Activated CD4-positive, alpha-beta memory T cell treated with anti-CD3 and anti-CD28 coated beads, Interleukin-2, amount 10 ng/mL, durations not matched to agents 7 days and 5 days (primary cell): Measurements from ENCODE around the gene UQCR11. TPM values are rescaled to one million over a fixed set of nuclear protein-coding genes. Genes with fewer than 3 reads are reported as not detected.

Experiments
- CTCF ChIA-PET: fragments of 350-600 bp; sonication (Branson Sonifier 250); formaldehyde crosslinking; loops from one replicate; lab custom pipeline; 2021; ENCODE audit warnings: antibody characterized with exemption, inconsistent platforms; lab: Charles Lee
- POLR2A ChIA-PET: fragments of 350-600 bp; sonication (Branson Sonifier 250); formaldehyde crosslinking; loops from one replicate; lab custom pipeline; 2021; ENCODE audit warnings: antibody characterized with exemption; lab: Charles Lee
- DNase-seq: peaks from one replicate; pipeline ENCODE4 v3.0.0-alpha.2; 2020
- H3K27ac Mint-ChIP-seq: one replicate; pipeline ENCODE4 v1.8.0; 2021; ENCODE audit warnings: mild to moderate bottlenecking, mixed read lengths
- H3K27me3 Mint-ChIP-seq: one replicate; pipeline ENCODE4 v1.8.0; 2021; ENCODE audit warnings: mixed read lengths
- H3K36me3 Mint-ChIP-seq: one replicate; pipeline ENCODE4 v1.8.0; 2021; ENCODE audit warnings: low read depth, mixed read lengths
- H3K4me1 Mint-ChIP-seq: one replicate; pipeline ENCODE4 v1.8.0; 2021; ENCODE audit warnings: mixed read lengths
- H3K4me3 Mint-ChIP-seq: one replicate; pipeline ENCODE4 v1.8.0; 2021; ENCODE audit warnings: mild to moderate bottlenecking, mixed read lengths
- H3K9me3 Mint-ChIP-seq: one replicate; pipeline ENCODE4 v1.8.0; 2021; ENCODE audit warnings: mixed read lengths
- total RNA-seq, 2 experiments: library from RNA; stranded (reverse); gene quantifications; one replicate each; pipeline ENCODE4 v1.2.3, GENCODE V29; 2021

UQCR11 gene
- total RNA-seq, 2 experiments from 2014 or later, result 177 to 191 TPM

GRCh38 chr19:1631557-1632100 is 26.4 kb upstream of the UQCR11 start:
- Mint-ChIP-seq H3K27me3 (no peaks in the 10 kb centered on the region), H3K4me3 (no peak overlapping the region), H3K9me3 (no peaks in the 10 kb centered on the region), H3K36me3 (peaks cover 2% of the 10 kb centered on the region), H3K27ac (no peak overlapping the region), H3K4me1 (no peaks in the 10 kb centered on the region)
- no peak for DNase-seq
- POLR2A ChIA-PET, result interaction anchor here (0.8 kb wide), 1 partner anchor 12 kb away, joined by 3 read pairs; no protein-coding TSS in a partner anchor
- CTCF ChIA-PET, result interaction anchor here (0.5 kb wide), 1 partner anchor 194 kb away, joined by 3 read pairs; no protein-coding TSS in a partner anchor

GRCh38 chr19:1630811-1631210 is 25.5 kb upstream of the UQCR11 start:
- POLR2A ChIA-PET, result no interaction called here
- H3K27me3 Mint-ChIP-seq, result no peaks in the 10 kb centered on the region

GRCh38 chr19:1630012-1630411 is 24.8 kb upstream of the UQCR11 start:
- ChIA-PET CTCF (no interaction called here), POLR2A (no interaction called here)
- Mint-ChIP-seq H3K36me3 (no peaks in the 10 kb centered on the region), H3K4me3 (no peak overlapping the region), H3K27ac (no peak overlapping the region), H3K4me1 (no peaks in the 10 kb centered on the region), H3K9me3 (no peaks in the 10 kb centered on the region), H3K27me3 (no peaks in the 10 kb centered on the region)
- DNase-seq, result no peak

More at GRCh38 chr19:1630811-1631210, 25.5 kb upstream of the UQCR11 start:
- H3K27ac Mint-ChIP-seq, result no peak overlapping the region
- H3K36me3 Mint-ChIP-seq, result peaks cover 2% of the 10 kb centered on the region
- CTCF ChIA-PET, result no interaction called here
- no peaks in the 10 kb centered on the region for H3K9me3 Mint-ChIP-seq
- H3K4me3 Mint-ChIP-seq, result no peak overlapping the region
- no peak for DNase-seq
- no peaks in the 10 kb centered on the region for H3K4me1 Mint-ChIP-seq

GRCh38 chr19:1629256-1629808 is 24.1 kb upstream of the UQCR11 start:
- no peaks in the 10 kb centered on the region for H3K27me3 Mint-ChIP-seq
- no peaks in the 10 kb centered on the region for H3K9me3 Mint-ChIP-seq
- ChIA-PET CTCF (no interaction called here), POLR2A (no interaction called here)
- H3K36me3 Mint-ChIP-seq, result no peaks in the 10 kb centered on the region
- no peaks in the 10 kb centered on the region for H3K4me1 Mint-ChIP-seq
- no peak for DNase-seq
- no peak overlapping the region for H3K4me3 Mint-ChIP-seq
- H3K27ac Mint-ChIP-seq, result no peak overlapping the region

DNA sequence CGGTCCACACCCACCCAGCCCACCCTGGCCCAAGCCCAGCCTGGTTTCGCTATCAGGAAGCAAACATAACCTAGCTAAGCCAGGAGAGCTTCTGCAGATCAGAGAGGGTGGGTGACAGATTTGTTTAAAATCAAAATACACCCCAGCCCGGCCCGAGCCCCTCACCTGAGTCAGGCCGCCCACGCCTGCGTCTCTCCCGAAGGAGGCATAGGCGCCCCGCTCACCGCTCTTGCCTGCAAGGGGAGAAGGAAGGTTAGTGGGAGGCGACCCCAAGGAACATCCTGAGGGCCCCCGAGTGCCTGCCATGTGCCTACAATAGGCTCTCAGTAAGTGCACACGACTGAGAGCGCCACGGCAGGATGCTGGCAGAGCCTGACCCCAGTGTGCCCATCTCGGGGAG is 21.9 kb upstream of the UQCR11 start:
- DNase-seq, result no peak
- POLR2A ChIA-PET, result no interaction called here
- H3K4me3 Mint-ChIP-seq, result no peak overlapping the region
- no peaks in the 10 kb centered on the region for H3K27me3 Mint-ChIP-seq
- H3K36me3 Mint-ChIP-seq, result peaks cover 6% of the 10 kb centered on the region
- H3K4me1 Mint-ChIP-seq, result no peaks in the 10 kb centered on the region
- no peak overlapping the region for H3K27ac Mint-ChIP-seq
- CTCF ChIA-PET, result no interaction called here
- H3K9me3 Mint-ChIP-seq, result no peaks in the 10 kb centered on the region

GRCh38 chr19:1626417-1627010 is 21.3 kb upstream of the UQCR11 start:
- H3K27me3 Mint-ChIP-seq, result no peaks in the 10 kb centered on the region
- no peak overlapping the region for H3K4me3 Mint-ChIP-seq
- no peaks in the 10 kb centered on the region for H3K9me3 Mint-ChIP-seq
- H3K4me1 Mint-ChIP-seq, result no peaks in the 10 kb centered on the region
- no peak for DNase-seq
- ChIA-PET POLR2A (no interaction called here), CTCF (no interaction called here)
- peaks cover 6% of the 10 kb centered on the region for H3K36me3 Mint-ChIP-seq
- H3K27ac Mint-ChIP-seq, result no peak overlapping the region

- no peaks in the 10 kb centered on the region for H3K9me3 Mint-ChIP-seq
- DNase-seq, result peak; percentile 46
- no peaks in the 10 kb centered on the region for H3K27me3 Mint-ChIP-seq
- peaks cover 9% of the 10 kb centered on the region for H3K36me3 Mint-ChIP-seq
- H3K4me3 Mint-ChIP-seq, result no peak overlapping the region
- H3K4me1 Mint-ChIP-seq, result no peaks in the 10 kb centered on the region
- CTCF ChIA-PET, result interaction anchor here (1.8 kb wide), 1 partner anchor 48 kb away, joined by 6 read pairs; no protein-coding TSS in a partner anchor
- POLR2A ChIA-PET, result no interaction called here
- H3K27ac Mint-ChIP-seq, result no peak overlapping the region
These were observed 19.2 kb upstream of the UQCR11 start for GRCh38 chr19:1624458-1624857.

GRCh38 chr19:1622541-1622940 is 17.3 kb upstream of the UQCR11 start:
- POLR2A ChIA-PET, result interaction anchor here (0.8 kb wide), 1 partner anchor 14 kb away, joined by 3 read pairs; no protein-coding TSS in a partner anchor
- CTCF ChIA-PET, result no interaction called here
- Mint-ChIP-seq H3K27ac (no peak overlapping the region), H3K9me3 (no peaks in the 10 kb centered on the region), H3K27me3 (no peaks in the 10 kb centered on the region), H3K4me3 (no peak overlapping the region), H3K4me1 (peaks cover 2% of the 10 kb centered on the region), H3K36me3 (peaks cover 12% of the 10 kb centered on the region)
- no peak for DNase-seq

- no peaks in the 10 kb centered on the region for H3K27me3 Mint-ChIP-seq
- H3K4me3 Mint-ChIP-seq, result no peak overlapping the region
- CTCF ChIA-PET, result no interaction called here
- H3K4me1 Mint-ChIP-seq, result peaks cover 4% of the 10 kb centered on the region
- DNase-seq, result no peak
- POLR2A ChIA-PET, result no interaction called here
- H3K9me3 Mint-ChIP-seq, result no peaks in the 10 kb centered on the region
- no peak overlapping the region for H3K27ac Mint-ChIP-seq
- peaks cover 12% of the 10 kb centered on the region for H3K36me3 Mint-ChIP-seq
These were observed 16.7 kb upstream of the UQCR11 start for GRCh38 chr19:1622007-1622406.

GRCh38 chr19:1621574-1621973 is 16.3 kb upstream of the UQCR11 start:
- peaks cover 16% of the 10 kb centered on the region for H3K36me3 Mint-ChIP-seq
- peaks cover 9% of the 10 kb centered on the region for H3K4me1 Mint-ChIP-seq
- H3K27ac Mint-ChIP-seq, result no peak overlapping the region
- ChIA-PET CTCF (no interaction called here), POLR2A (no interaction called here)
- no peaks in the 10 kb centered on the region for H3K9me3 Mint-ChIP-seq
- no peaks in the 10 kb centered on the region for H3K27me3 Mint-ChIP-seq
- no peak overlapping the region for H3K4me3 Mint-ChIP-seq
- DNase-seq, result no peak

GRCh38 chr19:1621021-1621420 is 15.8 kb upstream of the UQCR11 start:
- ChIA-PET POLR2A (no interaction called here), CTCF (no interaction called here)
- H3K27ac Mint-ChIP-seq, result no peak overlapping the region
- peaks cover 10% of the 10 kb centered on the region for H3K4me1 Mint-ChIP-seq
- H3K36me3 Mint-ChIP-seq, result peaks cover 18% of the 10 kb centered on the region
- H3K9me3 Mint-ChIP-seq, result no peaks in the 10 kb centered on the region
- H3K4me3 Mint-ChIP-seq, result no peak overlapping the region
- no peak for DNase-seq
- no peaks in the 10 kb centered on the region for H3K27me3 Mint-ChIP-seq

GRCh38 chr19:1620502-1620901 is 15.2 kb upstream of the UQCR11 start:
- CTCF ChIA-PET, result interaction anchor here (1.1 kb wide), 1 partner anchor 14 kb away, joined by 3 read pairs; no protein-coding TSS in a partner anchor

DNA sequence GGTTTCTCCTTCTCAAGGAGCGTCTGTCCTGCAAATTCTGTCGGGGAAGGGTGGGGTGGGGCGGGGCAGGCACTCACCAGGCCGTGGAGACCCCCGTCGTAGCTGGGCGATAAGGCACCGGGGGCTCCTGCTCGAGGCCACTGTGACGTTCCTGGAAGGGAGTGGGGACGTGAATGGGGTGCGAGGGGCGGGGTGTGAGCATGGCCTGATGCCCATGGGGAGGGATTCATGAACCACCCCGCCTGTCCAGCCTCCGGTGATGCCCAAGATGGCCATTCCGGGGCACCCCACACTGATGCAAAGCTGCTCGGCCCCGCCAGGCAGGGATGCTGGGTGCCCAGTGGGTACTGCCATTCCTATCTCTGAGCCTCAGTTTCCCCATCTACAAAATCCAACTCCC is 14.4 kb upstream of the UQCR11 start:
- CTCF ChIA-PET, result interaction anchor here (1.1 kb wide), 1 partner anchor 13 kb away, joined by 3 read pairs; no protein-coding TSS in a partner anchor
- Mint-ChIP-seq H3K4me1 (peaks cover 14% of the 10 kb centered on the region), H3K27me3 (no peaks in the 10 kb centered on the region), H3K27ac (no peak overlapping the region), H3K9me3 (no peaks in the 10 kb centered on the region), H3K4me3 (no peak overlapping the region), H3K36me3 (peaks cover 27% of the 10 kb centered on the region)
- POLR2A ChIA-PET, result no interaction called here
- DNase-seq, result no peak

More at GRCh38 chr19:1620502-1620901, 15.2 kb upstream of the UQCR11 start:
- peaks cover 23% of the 10 kb centered on the region for H3K36me3 Mint-ChIP-seq
- POLR2A ChIA-PET, result no interaction called here
- H3K9me3 Mint-ChIP-seq, result no peaks in the 10 kb centered on the region
- no peak for DNase-seq
- H3K27me3 Mint-ChIP-seq, result no peaks in the 10 kb centered on the region
- H3K4me3 Mint-ChIP-seq, result no peak overlapping the region
- H3K4me1 Mint-ChIP-seq, result peaks cover 14% of the 10 kb centered on the region
- H3K27ac Mint-ChIP-seq, result no peak overlapping the region
